ENCODE results near the gene TMEM191C. TPM values are rescaled to one million over a fixed set of nuclear protein-coding genes. Genes with fewer than 3 reads are reported as not detected.

The TMEM191C gene
- total and polyA plus RNA-seq, 2 of the 8 experiments (the other 6 are each of a cell fraction or from before 2014, with no cell fraction given): 0.74 to 2.6 TPM

- Histone ChIP-seq H2BK20ac (ENCODE audit: low read length) (no peak overlapping the region), H3K9ac (replicated peaks in 1 of 4; ENCODE audit: extremely low read depth in 1 of 4, low read depth in 3 of 4, low read length in 3 of 4) (no peak overlapping the region), H3K79me1 (ENCODE audit: low read depth, low read length) (peaks cover 11% of the 10 kb centered on the region), H2BK12ac (ENCODE audit: low read depth, low read length) (no peak overlapping the region), H2BK15ac (ENCODE audit: low read length) (no peak overlapping the region), H4K8ac (ENCODE audit: extremely low read depth, insufficient read depth, low read length) (no peak overlapping the region; the same call in 1 of the 2 replicates), H4K91ac (replicated peaks; ENCODE audit: insufficient read length, low read length) (no peak overlapping the region), H3K4me1 (replicated peaks in 1 of 4; ENCODE audit: control insufficient read depth in 3 of 4, insufficient read depth in 4 of 4, low read length in 3 of 4) (peaks cover 3 to 13% (median 8%) of the 10 kb centered on the region in 4 experiments), H4K5ac (ENCODE audit: insufficient read length, low read depth, low read length) (no peak overlapping the region), H3K23me2 (ENCODE audit: low read depth, low read length) (peaks cover 2% of the 10 kb centered on the region; the same call in 1 of the 2 replicates), H3K79me2 (ENCODE audit: control insufficient read depth in 1 of 2, insufficient read depth in 2 of 2, low read length in 2 of 2) (no peaks in the 10 kb centered on the region), H2AFZ (ENCODE audit: low read length) (no peak overlapping the region), H4K20me1 (replicated peaks in 1 of 2; ENCODE audit: control insufficient read depth in 1 of 2, insufficient read depth in 2 of 2, low read length in 2 of 2) (peaks cover 5 to 16% of the 10 kb centered on the region in 2 experiments), H2BK120ac (replicated peaks; ENCODE audit: low read depth, low read length) (no peak overlapping the region), H3K27me3 (replicated peaks in 1 of 4; ENCODE audit: control insufficient read depth in 3 of 4, extremely low read depth in 1 of 4, insufficient read depth in 3 of 4, low read length in 3 of 4) (no peaks in the 10 kb centered on the region), H3K4me3 (ENCODE audit: extremely low read depth in 1 of 4, insufficient read depth in 2 of 4, low read depth in 3 of 4, low read length in 4 of 4) (no peak overlapping the region), H3K18ac (ENCODE audit: extremely low read depth, low read length) (no peak overlapping the region), H3K56ac (replicated peaks; ENCODE audit: insufficient read length, low read depth, low read length) (no peak overlapping the region), H3K23ac (ENCODE audit: insufficient read length) (no peak overlapping the region), H3K14ac (ENCODE audit: insufficient read length) (no peak overlapping the region), H3K27ac (ENCODE audit: low read depth, low read length) (no peak overlapping the region), H3K4ac (replicated peaks; ENCODE audit: insufficient read length, low read depth, low read length) (no peak overlapping the region), H3K9me3 (ENCODE audit: insufficient read depth in 2 of 2, low read depth in 1 of 2, low read length in 1 of 2) (no peaks in the 10 kb centered on the region), H3K36me3 (ENCODE audit: control insufficient read depth in 2 of 4, insufficient read depth in 4 of 4, low read length in 3 of 4) (peaks cover 0 to 21% (median 3%) of the 10 kb centered on the region in 4 experiments; a peak in 5 of 8 replicates), H2BK5ac (ENCODE audit: low read depth, low read length) (no peak overlapping the region), H3K4me2 (ENCODE audit: insufficient read depth in 1 of 2, low read depth in 2 of 2, low read length in 2 of 2) (no peak overlapping the region), H2AK5ac (ENCODE audit: low read depth, low read length) (no peak overlapping the region)
- ChIA-PET POLR2A (ENCODE audit: partially characterized antibody) (interaction anchor here (0.9 kb wide), 1 partner anchor 10 kb away, joined by 3 read pairs; no protein-coding TSS in a partner anchor), CTCF (ENCODE audit: partially characterized antibody) (interaction anchor here (0.6 to 1.2 kb wide), 4 partner anchors 11 to 539 kb away, joined by 3 to 7 read pairs (median 5); no protein-coding TSS in a partner anchor)
- DNase-seq (ENCODE audit: low read depth in 1 of 2, low spot score in 2 of 2) (peak in 1 of 2 experiments; percentile 41), FAIRE-seq (no peak)
- 94% methylated on average over 32 of the region's 35 CpGs; no CpG with 5 or more reads in 1 of the 2 experiments for WGBS, 2 experiments (ENCODE audit: extremely low coverage in 1 of 2, insufficient coverage in 1 of 2, insufficient read length in 1 of 2, insufficient replicate concordance in 2 of 2, low coverage in 1 of 2, low lambda C conversion rate in 2 of 2, missing lambda C conversion rate in 1 of 2)
- TF ChIP-seq POU5F1 (IDR thresholded peaks at IDR 0.05; ENCODE audit: low read depth, low read length) (no peak), MAX (IDR thresholded peaks at IDR 0.05) (no peak), NANOG (IDR thresholded peaks at IDR 0.05; ENCODE audit: insufficient read depth, low read depth, low read length, poor library complexity, severe bottlenecking) (no peak), TAF1 (IDR thresholded peaks at IDR 0.05; ENCODE audit: low read depth, low read length) (no peak), ATF3 (IDR thresholded peaks at IDR 0.05; ENCODE audit: insufficient read depth, low read depth, low read length) (no peak), SIX5 (IDR thresholded peaks at IDR 0.05; ENCODE audit: low read depth, low read length) (no peak), GTF2F1 (IDR thresholded peaks at IDR 0.05; ENCODE audit: borderline replicate concordance, low read depth, low read length) (no peak), POLR2A (IDR thresholded peaks at IDR 0.05; ENCODE audit: control extremely low read depth in 1 of 2, low read depth in 2 of 2, low read length in 2 of 2) (no peak), CHD1 (IDR thresholded peaks at IDR 0.05; ENCODE audit: low read depth, low read length) (no peak), KDM4A (IDR thresholded peaks at IDR 0.05; ENCODE audit: low read depth, low read length, severe bottlenecking) (no peak), SP1 (IDR thresholded peaks at IDR 0.05; ENCODE audit: low read depth, low read length) (no peak)
These were observed 22.3 kb upstream of the TMEM191C start for GRCh38 chr22:21444701-21445436.
